Measurements from ENCODE around the gene CDKAL1. TPM values are rescaled to one million over a fixed set of nuclear protein-coding genes. Genes with fewer than 3 reads are reported as not detected.

The CDKAL1 gene
- total RNA-seq, 1 experiment from 2014 or later, result 20.6 TPM

DNA sequence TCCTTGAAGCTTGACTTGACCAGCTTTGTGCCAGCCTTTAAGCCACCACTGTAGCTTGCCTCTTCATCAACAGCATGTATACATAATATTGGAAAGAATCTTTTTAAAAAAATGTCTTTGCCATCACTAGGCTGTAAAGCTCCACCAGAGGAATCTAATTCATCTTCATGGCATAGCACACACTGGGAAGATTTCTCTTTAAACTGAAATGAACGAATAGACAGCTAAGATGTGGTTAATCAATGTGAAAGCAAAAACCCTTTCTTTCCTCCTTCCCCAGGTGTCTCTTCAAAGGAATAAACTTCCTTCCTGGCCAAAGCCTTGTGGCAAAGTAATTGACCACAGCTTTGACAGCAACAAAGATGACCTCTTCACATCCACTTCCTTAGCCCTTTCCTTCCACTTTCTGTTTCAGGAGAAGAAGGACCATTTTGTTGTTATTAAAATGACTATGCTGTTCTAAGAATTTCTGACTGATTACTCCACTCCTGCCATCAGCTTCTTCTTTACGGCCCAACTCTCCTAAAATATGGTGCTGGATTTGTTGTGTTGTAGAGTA, 630.6 kb downstream of the CDKAL1 start:
- H3K9me3 Mint-ChIP-seq, result 0 out of 2 replicates have a peak, but pooled peaks cover under 1% of the 10 kb centered on the region
- peaks cover 17% of the 10 kb centered on the region for H3K4me1 Mint-ChIP-seq
- no peaks in the 10 kb centered on the region for H3K36me3 Mint-ChIP-seq
- ChIA-PET POLR2A (no interaction called here), CTCF (interaction anchor here (0.8 kb wide), 1 partner anchor 424 kb away, joined by 3 read pairs; no protein-coding TSS in a partner anchor)
- TF ChIP-seq ZNF232 (CRISPR knock-in tag; IDR thresholded peaks at IDR 0.05) (no peak), ZNF396 (CRISPR knock-in tag; IDR thresholded peaks at IDR 0.05; ENCODE audit: borderline replicate concordance) (no peak), ATF3 (CRISPR knock-in tag; conservative IDR thresholded peaks at IDR 0.05) (no peak), CREM (CRISPR knock-in tag; IDR thresholded peaks at IDR 0.05) (no peak), FOXJ3 (CRISPR knock-in tag; IDR thresholded peaks at IDR 0.05; ENCODE audit: borderline replicate concordance) (no peak), SMAD4 (CRISPR knock-in tag; IDR thresholded peaks at IDR 0.05) (no peak)
- no peak overlapping the region for H3K4me3 Mint-ChIP-seq
- no peak overlapping the region for H3K27ac Mint-ChIP-seq
- no peaks in the 10 kb centered on the region for H3K27me3 Mint-ChIP-seq (ENCODE audit: low read depth)
- DNase-seq (ENCODE audit: low spot score), result no peak
- no peak for ATAC-seq

DNA sequence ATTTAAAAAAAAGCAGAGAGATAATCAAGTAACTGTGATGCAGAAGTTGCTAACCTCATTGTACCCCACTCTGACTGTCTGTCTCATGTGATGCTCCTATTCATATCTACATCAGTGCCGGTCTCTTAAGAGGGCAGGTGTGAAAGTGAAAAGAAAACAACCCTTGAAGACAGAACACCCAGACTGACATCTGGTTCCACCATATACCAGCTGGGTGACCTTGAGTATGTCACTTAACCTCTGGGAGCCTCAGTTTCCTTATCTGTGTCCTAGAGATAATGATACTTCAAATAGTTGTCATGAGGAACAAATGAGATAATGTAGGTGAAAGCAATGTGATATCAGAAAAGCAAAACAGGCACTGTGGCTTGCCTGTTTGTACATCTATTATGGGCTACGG, 632.5 kb downstream of the CDKAL1 start:
- 0 out of 2 replicates have a peak, but pooled peaks cover 2% of the 10 kb centered on the region for H3K9me3 Mint-ChIP-seq
- ChIA-PET CTCF (no interaction called here), POLR2A (no interaction called here)
- H3K4me1 Mint-ChIP-seq, result peaks cover 8% of the 10 kb centered on the region
- no peak for DNase-seq (ENCODE audit: low spot score)
- ATAC-seq, result no peak
- H3K27ac Mint-ChIP-seq, result no peak overlapping the region
- no peaks in the 10 kb centered on the region for H3K27me3 Mint-ChIP-seq (ENCODE audit: low read depth)
- no peaks in the 10 kb centered on the region for H3K36me3 Mint-ChIP-seq
- H3K4me3 Mint-ChIP-seq, result no peak overlapping the region
- TF ChIP-seq GABPB1 (CRISPR knock-in tag; IDR thresholded peaks at IDR 0.05) (no peak), ARID4B (CRISPR knock-in tag; IDR thresholded peaks at IDR 0.05; ENCODE audit: borderline replicate concordance) (no peak), NFATC4 (CRISPR knock-in tag; IDR thresholded peaks at IDR 0.05) (no peak), ZNF263 (CRISPR knock-in tag; IDR thresholded peaks at IDR 0.05; ENCODE audit: low read depth) (no peak), FOXP4 (CRISPR knock-in tag; IDR thresholded peaks at IDR 0.05) (no peak), ZBTB43 (CRISPR knock-in tag; IDR thresholded peaks at IDR 0.05) (no peak), ZNF423 (CRISPR knock-in tag; IDR thresholded peaks at IDR 0.05) (no peak), FOXP1 (CRISPR knock-in tag; IDR thresholded peaks at IDR 0.05; ENCODE audit: borderline replicate concordance) (no peak)
- TF ChIP-seq, protein P1, sequence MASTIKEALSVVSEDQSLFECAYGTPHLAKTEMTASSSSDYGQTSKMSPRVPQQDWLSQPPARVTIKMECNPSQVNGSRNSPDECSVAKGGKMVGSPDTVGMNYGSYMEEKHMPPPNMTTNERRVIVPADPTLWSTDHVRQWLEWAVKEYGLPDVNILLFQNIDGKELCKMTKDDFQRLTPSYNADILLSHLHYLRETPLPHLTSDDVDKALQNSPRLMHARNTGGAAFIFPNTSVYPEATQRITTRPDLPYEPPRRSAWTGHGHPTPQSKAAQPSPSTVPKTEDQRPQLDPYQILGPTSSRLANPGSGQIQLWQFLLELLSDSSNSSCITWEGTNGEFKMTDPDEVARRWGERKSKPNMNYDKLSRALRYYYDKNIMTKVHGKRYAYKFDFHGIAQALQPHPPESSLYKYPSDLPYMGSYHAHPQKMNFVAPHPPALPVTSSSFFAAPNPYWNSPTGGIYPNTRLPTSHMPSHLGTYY (CRISPR knock-in tag; IDR thresholded peaks at IDR 0.05), result no peak
- TF ChIP-seq, protein P2, sequence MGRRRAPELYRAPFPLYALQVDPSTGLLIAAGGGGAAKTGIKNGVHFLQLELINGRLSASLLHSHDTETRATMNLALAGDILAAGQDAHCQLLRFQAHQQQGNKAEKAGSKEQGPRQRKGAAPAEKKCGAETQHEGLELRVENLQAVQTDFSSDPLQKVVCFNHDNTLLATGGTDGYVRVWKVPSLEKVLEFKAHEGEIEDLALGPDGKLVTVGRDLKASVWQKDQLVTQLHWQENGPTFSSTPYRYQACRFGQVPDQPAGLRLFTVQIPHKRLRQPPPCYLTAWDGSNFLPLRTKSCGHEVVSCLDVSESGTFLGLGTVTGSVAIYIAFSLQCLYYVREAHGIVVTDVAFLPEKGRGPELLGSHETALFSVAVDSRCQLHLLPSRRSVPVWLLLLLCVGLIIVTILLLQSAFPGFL (CRISPR knock-in tag; IDR thresholded peaks at IDR 0.05; ENCODE audit: borderline replicate concordance), result no peak
- TF ChIP-seq, protein P3, sequence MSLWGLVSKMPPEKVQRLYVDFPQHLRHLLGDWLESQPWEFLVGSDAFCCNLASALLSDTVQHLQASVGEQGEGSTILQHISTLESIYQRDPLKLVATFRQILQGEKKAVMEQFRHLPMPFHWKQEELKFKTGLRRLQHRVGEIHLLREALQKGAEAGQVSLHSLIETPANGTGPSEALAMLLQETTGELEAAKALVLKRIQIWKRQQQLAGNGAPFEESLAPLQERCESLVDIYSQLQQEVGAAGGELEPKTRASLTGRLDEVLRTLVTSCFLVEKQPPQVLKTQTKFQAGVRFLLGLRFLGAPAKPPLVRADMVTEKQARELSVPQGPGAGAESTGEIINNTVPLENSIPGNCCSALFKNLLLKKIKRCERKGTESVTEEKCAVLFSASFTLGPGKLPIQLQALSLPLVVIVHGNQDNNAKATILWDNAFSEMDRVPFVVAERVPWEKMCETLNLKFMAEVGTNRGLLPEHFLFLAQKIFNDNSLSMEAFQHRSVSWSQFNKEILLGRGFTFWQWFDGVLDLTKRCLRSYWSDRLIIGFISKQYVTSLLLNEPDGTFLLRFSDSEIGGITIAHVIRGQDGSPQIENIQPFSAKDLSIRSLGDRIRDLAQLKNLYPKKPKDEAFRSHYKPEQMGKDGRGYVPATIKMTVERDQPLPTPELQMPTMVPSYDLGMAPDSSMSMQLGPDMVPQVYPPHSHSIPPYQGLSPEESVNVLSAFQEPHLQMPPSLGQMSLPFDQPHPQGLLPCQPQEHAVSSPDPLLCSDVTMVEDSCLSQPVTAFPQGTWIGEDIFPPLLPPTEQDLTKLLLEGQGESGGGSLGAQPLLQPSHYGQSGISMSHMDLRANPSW (CRISPR knock-in tag; conservative IDR thresholded peaks at IDR 0.05; ENCODE audit: low read depth), result no peak
